Activated CD4-positive, alpha-beta T cell treated with anti-CD3 and anti-CD28 coated beads, Interleukin-2, amount 50 U/mL, for 4 hours (primary cell): ENCODE measurements around the gene LTBP3.

Experiments
- DNase-seq, 2 experiments: peaks; one replicate each; pipeline ENCODE4 v3.0.0-alpha.2; 2020

Gene LTBP3

DNA sequence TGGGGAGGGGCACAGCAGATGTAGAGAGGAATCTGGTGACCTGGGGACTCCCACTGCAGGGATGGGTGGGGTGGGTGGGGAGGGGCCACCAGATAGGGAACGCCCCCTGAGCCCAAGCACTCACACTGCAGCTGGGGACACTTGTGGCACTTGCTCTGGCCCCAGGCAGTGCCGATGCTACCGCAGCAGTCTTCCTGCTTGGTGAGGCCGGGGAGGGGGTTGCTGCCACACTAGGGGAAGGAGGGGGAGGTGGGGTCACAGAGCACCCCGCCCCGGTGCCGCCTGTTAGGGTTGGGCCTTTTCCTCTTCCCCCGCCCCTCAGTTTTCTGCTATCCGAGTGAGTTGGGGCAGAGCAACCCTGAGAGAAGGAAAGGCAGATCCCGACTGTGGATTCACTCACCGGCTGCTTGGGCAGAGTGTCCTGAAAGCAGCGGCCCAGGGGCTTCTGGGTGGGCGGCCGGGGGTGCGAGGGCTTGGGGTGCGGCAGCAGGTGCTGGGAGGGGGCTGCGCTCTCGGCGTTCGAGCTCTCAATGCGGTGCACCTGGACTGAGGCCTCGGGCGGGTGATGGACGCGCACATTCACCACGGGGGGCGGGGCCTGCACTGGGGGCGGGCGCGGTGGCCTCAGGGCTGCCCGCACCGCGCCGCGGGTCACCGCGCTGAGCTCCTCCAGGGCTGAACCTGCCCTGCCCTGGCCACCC, 4.7 kb downstream of the LTBP3 start:
- peak; percentile 54 to 59 for DNase-seq

DNA sequence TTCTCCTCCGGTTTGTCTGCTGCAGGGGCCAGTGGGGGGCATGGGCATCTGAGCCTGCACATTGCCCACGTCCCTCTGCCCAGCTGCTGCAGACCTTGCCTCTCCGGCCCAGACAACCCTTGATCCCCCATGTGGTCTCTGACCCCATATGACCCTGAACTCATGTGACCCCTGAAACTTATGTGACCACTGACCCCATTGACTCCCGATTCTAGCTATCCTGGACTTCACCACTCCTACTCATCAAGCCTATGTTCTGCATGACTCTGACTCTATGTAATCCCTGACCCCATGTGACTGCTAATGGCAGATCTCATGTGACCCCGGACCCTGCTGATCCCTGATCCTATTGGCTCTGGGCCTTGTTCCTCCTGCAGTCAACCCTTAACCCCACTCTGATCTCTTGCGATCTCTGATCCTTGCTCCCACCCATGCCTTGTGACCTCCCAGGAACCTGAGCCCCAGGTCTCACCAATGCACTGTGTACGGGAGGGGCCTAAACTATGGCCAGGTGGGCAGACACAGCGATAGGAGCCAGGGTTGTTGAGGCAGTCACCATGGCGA, 5.7 kb downstream of the LTBP3 start:
- DNase-seq = no peak

DNA sequence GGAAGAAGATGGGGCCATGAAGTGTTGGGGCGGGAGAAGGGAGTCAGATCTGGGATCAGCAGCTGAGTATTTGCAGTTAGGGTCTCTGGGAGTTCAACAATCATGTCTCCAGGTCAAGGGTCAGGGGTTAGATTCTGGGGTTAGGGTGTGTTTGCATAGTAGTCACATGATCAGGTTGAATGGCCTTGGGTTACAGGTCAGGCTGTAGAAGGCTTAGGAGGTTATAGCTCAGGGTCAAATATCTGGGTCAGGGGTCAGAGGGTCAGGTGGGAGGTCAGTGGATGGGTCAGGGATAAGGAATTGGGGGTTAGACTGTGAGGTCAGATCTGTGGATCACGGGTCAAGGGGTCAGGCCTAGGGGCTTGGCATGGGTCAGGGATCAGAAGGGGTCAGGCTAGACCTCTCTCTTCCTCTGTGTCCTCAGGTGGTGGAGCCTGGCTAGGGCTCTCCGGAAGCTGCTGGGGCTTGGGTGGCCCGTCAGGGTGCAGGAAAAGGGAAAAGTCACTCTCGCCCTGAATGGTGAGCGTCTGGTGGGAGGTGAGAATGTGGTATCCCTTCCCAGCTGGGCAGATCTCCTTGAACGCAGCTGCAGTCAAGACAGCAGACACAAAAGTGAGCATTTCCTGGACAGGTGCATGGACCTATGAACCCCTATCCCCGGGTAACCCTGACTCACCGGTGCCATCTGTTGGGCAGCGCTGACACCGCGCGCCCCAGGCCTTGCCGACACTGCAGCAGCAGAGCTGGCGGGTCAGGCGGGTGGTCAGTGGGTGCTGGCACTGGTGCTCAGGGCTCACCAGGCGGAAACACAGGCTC, 6.4 kb downstream of the LTBP3 start:
- peak; percentile 55 to 58 for DNase-seq

DNA sequence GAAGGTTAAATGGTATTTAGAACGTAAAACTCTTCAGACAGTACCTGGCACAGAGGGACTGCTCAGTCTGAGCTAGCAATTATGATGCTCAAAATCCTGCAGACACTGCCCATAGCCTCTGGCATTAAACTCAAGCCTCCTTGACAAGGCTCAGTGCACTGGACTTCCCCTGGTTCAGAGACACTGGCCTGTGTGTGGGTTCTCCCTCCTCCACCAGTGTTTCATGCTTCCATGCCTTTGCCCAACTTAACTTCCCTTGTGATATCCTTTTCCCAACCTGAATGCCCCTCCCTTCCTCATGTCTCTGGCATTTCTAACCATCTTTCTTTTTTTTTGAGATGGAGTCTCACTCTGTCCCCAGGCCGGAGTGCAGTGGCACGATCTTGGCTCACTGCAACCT, 9.1 kb downstream of the LTBP3 start:
- DNase-seq = no peak

DNA sequence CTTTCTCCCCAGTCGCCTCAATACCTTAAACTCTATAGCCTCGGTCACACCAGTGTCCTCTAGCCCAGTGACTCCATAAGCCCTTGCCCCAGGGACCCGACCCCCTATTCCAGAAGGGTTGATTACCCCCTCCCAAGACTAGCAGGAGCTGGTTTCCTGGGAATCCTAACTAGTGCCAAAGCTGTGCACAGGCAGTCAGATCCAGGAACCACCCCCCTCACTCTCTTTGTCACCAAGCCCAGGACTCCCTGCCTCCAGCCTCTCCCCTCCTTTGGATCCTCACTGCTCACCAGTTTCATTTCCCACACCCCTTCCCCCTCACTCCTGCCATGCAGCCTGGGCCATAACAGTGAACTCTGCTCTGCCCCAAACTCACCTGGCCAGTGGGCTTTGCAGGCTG, 9.8 kb downstream of the LTBP3 start:
- DNase-seq = no peak

DNA sequence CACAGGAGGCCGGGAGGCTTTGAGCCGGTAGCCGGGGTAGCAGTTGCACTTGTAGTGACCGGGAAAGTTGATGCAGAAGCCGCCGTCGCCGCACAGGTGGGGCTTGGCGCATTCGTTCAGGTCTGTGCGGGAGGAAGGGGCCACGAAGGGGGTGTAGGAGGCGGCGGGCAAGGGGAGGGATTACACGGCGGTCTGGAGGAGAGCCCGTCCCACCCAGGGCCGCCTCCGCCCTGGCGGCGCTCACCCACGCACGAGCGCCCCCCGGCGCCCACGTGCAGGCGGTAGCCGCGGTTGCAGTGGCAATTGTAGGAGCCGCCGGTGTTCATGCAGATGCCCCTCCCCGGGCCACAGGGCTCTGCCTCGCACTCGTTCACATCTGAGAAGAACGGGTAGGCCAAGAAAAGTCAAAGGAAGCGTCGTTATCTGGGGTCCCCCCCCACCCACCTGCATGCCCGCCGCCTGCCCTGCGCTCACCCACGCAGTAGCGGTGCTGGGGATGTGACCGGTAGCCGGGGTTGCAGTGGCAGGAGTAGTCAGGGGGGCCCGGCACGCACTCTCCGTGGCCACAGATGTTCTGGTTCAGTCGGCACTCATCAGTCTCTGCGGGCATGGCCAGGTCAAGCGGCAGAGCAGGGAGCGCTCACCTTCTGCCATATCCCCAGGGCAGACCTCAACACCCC, 10.6 kb downstream of the LTBP3 start:
- DNase-seq = no peak

DNA sequence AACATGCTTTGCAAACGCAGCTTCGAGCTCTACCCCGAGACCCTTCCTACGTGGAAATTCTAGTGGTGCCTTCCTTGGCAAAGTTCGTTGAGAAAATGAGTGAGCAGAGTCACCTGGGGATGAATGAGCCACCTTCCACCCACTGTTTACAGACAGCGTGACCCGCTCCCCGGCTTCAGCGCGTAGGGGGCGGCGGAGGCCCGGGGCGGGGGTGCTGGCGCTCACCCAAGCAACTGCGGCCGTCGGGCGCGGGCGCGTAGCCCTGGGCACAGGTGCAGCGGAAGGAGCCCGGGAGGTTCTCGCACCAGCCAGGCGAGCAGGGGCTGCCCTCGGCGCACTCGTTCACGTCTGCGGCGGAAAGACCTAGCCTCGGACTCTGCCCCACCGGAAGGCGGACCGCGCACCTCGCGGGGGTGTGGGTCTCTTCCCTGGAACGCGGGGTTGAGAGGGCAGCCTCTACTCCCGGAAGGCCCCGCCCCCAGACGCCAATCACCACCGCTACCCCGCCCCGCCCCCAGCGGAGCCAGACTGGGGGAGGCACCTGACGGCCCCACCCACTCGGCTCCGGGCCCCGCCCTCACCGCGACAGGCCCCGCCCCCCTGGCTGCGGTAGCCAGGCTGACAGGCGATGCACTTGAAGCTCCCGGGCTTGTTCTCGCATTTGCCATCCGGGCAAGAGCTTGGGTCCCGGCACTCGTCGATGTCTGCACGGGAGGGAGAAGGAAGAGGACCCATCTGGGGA, 11.8 kb downstream of the LTBP3 start:
- peak; percentile 98 to 99 for DNase-seq

DNA sequence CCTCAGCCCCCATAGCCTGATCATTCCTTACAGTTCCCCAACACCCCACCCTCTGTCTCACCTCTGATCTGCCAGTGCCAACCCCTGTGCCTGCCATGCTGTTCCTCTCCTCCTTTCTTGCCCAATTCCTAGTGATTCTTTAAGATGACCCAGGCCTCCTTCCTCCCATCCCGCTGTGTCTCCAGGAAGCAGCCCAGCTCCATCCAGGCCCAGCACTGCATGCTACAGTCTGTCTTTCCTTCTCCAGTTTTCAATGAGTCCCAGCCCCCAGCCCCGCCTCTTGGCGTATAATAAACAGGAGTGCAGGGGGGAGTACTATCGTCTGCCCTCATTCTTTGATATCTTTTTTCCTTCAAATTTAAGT, 12.3 kb downstream of the LTBP3 start:
- no peak for DNase-seq

DNA sequence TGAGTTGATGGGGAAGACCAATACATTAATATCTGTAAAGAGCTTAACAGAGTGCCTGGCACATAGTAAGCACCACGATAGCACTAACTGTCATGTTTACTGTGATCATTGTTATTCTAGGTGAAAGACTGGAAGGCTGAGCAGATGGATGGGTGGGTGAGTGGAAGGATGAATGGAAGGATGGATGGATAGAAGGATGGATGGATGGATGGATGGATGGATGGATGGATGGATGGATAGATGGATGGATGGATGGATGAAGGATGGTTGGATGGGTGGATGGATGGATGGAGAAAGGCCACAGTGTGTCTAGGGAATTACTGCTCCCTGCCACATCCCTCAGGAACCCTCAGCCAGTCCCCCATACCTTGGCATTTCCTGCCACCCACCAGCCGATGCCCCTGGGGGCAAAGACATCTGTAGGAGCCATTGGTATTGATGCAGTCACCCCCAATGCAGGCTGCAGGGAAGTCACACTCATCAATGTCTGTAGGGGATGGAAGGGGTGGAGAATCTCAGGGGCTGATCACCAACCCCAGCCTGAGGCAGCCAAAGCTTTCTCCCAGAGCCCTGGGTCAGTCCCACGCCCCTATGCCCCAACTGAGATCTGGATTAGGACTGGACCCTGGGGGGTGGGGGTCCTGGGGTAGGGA, 15.3 kb downstream of the LTBP3 start:
- no peak for DNase-seq

DNA sequence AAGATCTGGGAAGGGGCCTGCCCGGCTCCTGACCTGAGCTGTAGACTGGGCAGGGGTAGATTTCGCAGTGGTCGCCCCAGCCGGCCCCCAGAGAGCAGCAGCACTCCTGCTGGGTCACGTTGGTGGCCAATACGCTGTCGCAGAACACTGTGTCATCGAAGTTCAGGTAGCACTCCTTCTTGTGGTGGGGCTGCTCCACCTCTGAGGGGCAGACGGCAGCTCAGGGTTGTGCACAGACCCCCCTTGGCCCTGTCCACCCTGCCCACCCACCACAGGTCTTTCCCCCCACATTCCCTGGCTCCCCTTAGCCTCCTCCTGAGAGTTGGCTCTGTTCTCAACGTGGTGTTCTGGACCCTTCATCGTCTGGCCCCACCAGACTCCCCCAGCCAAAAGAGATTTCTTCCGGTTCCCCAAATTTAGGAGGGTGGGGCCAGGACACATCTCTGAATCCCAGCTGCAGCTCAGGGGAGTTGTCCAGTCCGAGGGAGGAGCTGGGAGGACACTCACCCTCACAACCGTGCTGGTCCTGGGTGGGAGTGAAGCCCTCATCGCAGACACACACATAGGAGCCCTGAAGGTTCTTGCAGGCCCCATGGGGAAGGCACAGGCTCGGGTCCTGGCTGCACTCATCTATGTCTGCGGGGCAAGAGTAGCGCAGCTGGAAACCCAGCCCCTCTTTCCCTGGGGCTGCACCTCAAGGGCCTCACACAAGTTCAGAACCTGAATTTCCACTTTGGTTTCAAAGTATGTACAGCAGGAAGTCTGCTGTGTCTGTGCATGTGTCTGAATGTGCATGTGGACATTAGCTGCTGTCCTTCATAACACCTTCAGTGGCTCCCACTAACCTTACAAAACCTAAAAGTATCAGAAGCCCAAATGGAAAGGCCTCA, 16.8 kb downstream of the LTBP3 start:
- DNase-seq = no peak

DNA sequence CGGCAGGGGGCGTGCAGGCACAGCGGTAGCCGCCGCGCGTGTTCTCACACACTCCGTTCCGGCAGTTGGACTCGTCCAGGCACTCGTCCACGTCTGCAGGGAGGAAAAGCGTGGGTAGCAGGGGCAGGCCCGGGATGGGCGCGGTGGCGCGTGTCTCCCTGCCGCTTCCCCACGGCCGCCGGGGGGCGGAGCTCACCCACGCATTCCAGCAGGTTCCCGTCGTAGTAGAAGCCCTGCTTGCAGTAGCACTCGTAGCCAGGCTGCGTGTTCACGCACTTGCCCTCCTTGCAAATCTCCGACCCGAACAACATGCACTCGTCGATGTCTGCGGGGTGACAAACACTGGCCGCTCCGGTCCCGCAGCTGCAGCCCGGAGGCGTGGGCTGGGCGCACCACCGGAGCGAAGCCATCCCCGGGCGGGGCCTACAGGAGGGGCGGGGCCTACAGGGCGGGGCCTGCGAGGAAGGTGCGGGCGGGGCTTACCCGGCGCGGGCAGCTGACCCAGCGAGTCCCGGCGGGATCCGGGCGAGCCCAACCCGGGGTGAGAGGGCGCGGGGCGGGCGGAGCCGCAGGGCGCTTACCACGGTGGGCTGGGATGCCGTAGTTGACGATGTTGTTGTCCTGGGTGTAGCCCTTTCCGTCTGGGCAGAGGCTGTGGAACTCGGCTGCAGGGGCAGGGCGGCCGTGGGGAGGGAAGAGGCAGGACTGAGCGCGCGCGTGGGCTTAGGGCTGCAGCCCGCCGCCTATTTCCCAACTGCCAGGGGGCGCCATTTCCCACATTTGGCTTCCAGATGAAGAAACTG, 17.7 kb downstream of the LTBP3 start:
- DNase-seq = peak; percentile 82

DNA sequence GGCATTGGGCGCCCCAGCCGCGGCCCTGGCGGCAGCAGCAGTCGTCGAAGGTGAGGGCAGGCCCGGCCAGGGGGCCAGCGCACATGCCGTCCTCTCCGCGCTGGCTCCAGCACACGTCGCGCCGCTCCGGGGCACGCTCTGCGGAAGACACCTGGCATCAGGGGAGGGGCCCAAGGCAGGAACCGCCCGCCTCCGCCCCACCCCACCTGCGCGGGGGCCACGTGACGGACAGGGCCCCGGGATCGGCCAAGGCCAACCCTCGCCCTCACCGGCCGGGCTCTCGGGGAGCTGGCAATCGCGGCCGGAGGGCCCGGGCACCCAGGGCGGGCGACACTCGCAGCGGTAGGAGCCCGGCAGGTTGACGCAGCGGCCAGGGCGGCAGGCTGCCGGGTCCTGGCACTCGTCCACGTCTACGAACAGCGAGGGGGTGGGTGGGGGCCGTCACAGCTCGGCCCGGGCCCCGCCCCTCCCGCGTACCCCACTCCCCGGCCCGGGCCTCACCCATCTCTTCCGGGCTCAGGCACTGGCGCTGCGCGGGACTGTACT, 18.3 kb downstream of the LTBP3 start:
- DNase-seq = no peak

DNA sequence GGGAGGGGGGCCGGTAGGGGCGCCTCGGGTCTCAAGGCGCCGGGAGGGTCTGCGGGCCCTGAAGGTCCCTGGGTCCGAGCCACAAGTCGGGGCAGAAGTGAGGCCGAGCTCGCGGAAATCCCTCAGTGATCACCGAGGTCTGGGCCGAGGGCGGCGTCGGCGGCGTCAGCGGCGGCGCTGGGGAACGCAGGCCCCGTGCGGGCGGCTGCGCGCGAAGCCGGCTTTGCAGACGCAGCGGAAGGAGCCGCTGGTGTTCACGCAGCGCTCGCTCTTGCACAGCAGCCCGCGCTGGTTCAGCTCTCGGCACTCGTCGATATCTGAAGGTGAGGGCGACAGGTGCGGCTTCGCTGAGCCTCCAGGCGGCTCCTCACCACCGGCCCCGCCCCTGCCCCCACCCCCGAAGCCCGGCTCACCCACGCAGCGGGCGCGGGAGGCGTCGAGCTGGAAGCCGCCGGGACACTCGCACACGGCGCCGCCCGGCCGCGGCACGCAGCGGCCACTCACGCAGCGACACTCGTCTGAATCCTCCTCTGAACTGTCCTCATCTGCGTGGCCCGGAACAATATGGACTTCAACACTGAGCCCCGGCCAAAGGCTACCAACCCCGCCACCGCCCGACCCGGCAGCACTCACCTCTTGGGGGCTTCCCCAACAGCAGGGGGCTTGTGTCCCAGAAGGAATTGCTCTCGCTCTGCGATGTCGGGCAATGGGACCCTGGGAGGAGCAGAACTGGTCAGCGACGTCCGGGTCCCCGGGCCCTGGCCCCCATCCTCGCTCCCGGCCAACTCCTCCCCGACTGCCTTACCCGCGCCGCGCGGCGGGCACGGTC, 19.0 kb downstream of the LTBP3 start:
- DNase-seq = no peak

DNA sequence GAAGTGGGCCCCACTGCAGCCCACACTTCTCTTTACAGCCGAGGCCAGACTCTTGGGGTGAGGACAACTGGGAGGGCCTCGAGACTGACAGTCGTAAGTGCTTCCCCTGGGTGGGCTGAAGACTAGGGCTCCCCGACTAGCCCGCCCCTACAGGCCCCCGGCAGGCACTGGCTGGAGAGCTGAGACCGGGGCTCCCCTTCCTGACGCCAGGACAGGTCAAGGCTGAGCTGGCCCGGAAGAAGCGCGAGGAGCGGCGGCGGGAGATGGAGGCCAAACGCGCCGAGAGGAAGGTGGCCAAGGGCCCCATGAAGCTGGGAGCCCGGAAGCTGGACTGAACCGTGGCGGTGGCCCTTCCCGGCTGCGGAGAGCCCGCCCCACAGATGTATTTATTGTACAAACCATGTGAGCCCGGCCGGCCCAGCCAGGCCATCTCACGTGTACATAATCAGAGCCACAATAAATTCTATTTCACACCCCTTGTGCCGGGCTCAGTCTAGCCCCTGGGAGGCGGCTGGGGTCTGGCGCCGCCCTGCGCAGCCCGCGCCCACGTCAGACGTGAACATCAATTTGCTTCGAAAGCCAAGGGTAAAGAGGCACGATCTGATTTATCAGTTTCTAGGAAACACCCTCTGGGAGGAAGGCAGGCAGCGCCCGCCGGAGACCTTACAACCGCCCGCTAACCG, 19.8 kb downstream of the LTBP3 start:
- DNase-seq = no peak

DNA sequence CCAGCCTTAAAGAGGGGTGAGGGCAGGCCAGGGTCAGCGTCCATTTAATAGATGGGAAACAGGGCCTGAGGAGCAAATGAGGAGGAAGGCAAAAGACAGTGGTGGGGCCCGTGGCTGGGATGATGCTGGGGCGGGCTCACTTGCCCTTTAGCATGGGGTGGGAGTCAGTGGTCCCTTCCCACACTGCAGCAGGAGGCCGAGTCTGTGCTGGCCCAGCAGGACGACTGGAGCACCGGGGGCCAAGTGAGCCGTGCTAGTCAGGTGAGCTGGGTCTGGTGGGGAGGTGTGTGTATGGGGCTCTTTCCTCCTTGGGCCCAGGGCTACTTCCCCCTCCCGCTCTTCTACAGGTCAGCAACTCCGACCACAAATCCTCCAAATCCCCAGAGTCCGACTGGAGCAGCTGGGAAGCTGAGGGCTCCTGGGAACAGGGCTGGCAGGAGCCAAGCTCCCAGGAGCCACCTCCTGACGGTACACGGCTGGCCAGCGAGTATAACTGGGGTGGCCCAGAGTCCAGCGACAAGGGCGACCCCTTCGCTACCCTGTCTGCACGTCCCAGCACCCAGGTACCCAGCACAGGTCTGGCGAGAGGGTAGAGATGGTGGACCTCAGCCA, 20.4 kb downstream of the LTBP3 start:
- DNase-seq = no peak

DNA sequence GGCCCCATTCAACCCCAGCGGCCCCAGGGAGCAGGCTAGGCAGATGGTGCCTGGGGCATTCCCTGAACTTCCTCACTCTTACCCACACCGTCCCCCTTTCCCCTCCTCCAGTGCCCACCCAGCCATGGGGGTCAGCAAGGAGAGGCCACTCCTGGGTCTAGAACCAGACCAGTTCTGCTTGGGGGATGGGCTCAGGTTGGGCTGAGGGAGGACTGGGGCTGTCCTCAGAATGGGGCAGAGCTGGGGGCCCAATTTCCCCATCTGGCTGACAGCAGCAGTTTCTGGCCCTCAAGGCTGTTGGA, 20.9 kb downstream of the LTBP3 start:
- DNase-seq = no peak

DNA sequence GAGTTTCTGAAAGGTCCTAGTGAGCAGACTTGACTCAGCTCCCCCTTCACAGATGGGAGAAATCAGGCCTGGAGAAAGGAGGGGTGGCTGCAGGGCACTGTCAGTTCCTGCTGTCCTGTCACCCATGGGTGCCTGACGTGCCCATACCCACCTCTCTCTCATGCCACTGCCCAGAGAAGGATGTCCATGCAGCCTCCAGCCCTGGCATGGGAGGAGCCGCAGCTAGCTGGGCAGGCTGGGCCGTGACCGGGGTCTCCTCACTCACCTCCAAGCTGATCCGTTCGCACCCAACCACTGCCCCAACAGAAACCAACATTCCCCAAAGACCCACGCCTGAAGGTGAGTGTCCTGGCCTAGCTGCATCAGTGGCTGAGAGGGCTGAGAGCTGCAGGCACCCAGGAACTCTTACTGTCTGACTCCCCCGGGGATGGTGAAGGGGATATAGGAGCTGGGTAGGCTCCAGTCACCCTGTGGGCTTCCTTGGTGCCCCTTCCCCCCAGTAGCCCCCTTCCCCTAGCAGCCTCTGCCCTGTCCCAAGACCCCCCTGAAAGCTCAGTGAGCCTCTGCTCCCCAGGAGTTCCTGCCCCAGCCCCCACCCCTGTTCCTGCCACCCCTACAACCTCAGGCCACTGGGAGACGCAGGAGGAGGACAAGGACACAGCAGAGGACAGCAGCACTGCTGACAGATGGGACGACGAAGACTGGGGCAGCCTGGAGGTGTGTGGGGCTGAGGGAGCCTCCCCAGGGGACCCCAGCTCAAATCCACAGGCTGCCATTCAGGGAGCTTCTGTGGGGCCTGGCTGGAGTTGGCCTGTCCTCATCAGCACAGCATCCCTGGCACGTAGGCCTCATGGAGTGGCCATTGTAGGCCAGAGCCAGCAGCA, 21.5 kb downstream of the LTBP3 start:
- no peak for DNase-seq
